Measurements from ENCODE around the gene ZDHHC6. TPM values are rescaled to one million over a fixed set of nuclear protein-coding genes. Genes with fewer than 3 reads are reported as not detected.

The ZDHHC6 gene
- total and polyA plus RNA-seq, 4 donors, result 25.8 to 38.3 (median 30.1) TPM

- H3K36me3 ChIP-seq (ENCODE audit: control insufficient read depth in 4 of 4, insufficient read depth in 4 of 4, low read length in 4 of 4), result peaks cover 0 to 1% (median 0%) of the 10 kb centered on the region in 4 donors
- ATAC-seq (ENCODE audit: insufficient read depth, low FRiP score) (no peak), DNase-seq (no peak)
- WGBS, 2 donors, result 70 to 82% methylated on average over 1 of the region's 1 CpG
- H3K9ac ChIP-seq (ENCODE audit: insufficient read depth in 1 of 2, low read length in 2 of 2), result no peak overlapping the region
- peaks cover 0 to 1% (median 0%) of the 10 kb centered on the region in 4 donors for H3K9me3 ChIP-seq (ENCODE audit: control insufficient read depth in 4 of 4, insufficient read depth in 3 of 4, low read length in 3 of 4)
- H3K27ac ChIP-seq (ENCODE audit: low read depth in 1 of 2, low read length in 1 of 2), result peak overlapping the region in 1 of 2 donors; percentile 39
- peaks cover 0 to 9% (median 3%) of the 10 kb centered on the region in 5 donors for H3K4me1 ChIP-seq (ENCODE audit: control insufficient read depth in 5 of 5, insufficient read depth in 5 of 5, low read length in 5 of 5)
- H3K4me3 ChIP-seq, result no peak overlapping the region
- TF ChIP-seq, protein P1, sequence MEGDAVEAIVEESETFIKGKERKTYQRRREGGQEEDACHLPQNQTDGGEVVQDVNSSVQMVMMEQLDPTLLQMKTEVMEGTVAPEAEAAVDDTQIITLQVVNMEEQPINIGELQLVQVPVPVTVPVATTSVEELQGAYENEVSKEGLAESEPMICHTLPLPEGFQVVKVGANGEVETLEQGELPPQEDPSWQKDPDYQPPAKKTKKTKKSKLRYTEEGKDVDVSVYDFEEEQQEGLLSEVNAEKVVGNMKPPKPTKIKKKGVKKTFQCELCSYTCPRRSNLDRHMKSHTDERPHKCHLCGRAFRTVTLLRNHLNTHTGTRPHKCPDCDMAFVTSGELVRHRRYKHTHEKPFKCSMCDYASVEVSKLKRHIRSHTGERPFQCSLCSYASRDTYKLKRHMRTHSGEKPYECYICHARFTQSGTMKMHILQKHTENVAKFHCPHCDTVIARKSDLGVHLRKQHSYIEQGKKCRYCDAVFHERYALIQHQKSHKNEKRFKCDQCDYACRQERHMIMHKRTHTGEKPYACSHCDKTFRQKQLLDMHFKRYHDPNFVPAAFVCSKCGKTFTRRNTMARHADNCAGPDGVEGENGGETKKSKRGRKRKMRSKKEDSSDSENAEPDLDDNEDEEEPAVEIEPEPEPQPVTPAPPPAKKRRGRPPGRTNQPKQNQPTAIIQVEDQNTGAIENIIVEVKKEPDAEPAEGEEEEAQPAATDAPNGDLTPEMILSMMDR (IDR thresholded peaks at IDR 0.05; ENCODE audit: control extremely low read depth, extremely low read depth), result no peak
- H3K27me3 ChIP-seq (ENCODE audit: control insufficient read depth in 3 of 3, insufficient read depth in 3 of 3, low read length in 2 of 3), result peaks cover 0 to 3% (median 0%) of the 10 kb centered on the region in 3 donors
These were observed 53.4 kb downstream of the ZDHHC6 start for GRCh38 chr10:112393341-112393740.

DNA sequence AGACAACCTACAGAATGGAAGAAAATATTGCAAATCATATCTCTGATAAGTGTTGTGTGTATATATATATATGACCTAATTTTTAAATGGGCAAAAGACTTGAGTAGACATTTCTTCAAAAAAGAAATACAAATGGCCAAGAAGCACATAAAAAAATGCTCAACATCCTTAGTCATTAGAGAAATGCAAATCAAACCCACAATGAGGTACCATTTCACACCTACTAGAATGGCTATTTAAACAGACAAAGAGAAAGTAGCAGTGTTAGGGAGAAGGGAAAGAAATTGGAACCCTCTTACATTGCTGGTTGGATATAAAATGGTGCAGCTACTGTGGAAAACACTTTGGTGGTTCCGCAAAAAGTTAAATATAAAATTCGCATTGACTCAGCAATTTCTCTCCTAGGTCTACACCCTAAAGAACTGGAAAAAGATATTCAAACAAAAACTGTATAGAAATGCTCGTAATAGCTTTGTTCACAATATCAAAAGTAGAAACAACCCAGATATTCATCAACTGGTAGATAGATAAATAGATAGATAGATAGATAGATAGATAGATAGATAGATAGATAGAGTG lies 56.5 kb downstream of the ZDHHC6 start:
- no peak for DNase-seq
- 96 to 97% methylated on average over 3 of the region's 3 CpGs for WGBS, 2 donors
- H3K9me3 ChIP-seq (ENCODE audit: control insufficient read depth in 4 of 4, insufficient read depth in 3 of 4, low read length in 3 of 4), result peaks cover 0 to 1% (median 0%) of the 10 kb centered on the region in 4 donors
- TF ChIP-seq, protein P1 (IDR thresholded peaks at IDR 0.05; ENCODE audit: control extremely low read depth, extremely low read depth), result no peak
- no peak for ATAC-seq (ENCODE audit: insufficient read depth, low FRiP score)
- peaks cover 0 to 3% (median 0%) of the 10 kb centered on the region in 3 donors for H3K27me3 ChIP-seq (ENCODE audit: control insufficient read depth in 3 of 3, insufficient read depth in 3 of 3, low read length in 2 of 3)
- H3K9ac ChIP-seq (ENCODE audit: insufficient read depth in 1 of 2, low read length in 2 of 2), result no peak overlapping the region
- no peak overlapping the region for H3K4me3 ChIP-seq
- peaks cover 0 to 5% (median 2%) of the 10 kb centered on the region in 5 donors for H3K4me1 ChIP-seq (ENCODE audit: control insufficient read depth in 5 of 5, insufficient read depth in 5 of 5, low read length in 5 of 5)
- H3K27ac ChIP-seq (ENCODE audit: low read depth in 1 of 2, low read length in 1 of 2), result peak overlapping the region in 1 of 2 donors; percentile 16
- no peaks in the 10 kb centered on the region for H3K36me3 ChIP-seq (ENCODE audit: control insufficient read depth in 4 of 4, insufficient read depth in 4 of 4, low read length in 4 of 4)

DNA sequence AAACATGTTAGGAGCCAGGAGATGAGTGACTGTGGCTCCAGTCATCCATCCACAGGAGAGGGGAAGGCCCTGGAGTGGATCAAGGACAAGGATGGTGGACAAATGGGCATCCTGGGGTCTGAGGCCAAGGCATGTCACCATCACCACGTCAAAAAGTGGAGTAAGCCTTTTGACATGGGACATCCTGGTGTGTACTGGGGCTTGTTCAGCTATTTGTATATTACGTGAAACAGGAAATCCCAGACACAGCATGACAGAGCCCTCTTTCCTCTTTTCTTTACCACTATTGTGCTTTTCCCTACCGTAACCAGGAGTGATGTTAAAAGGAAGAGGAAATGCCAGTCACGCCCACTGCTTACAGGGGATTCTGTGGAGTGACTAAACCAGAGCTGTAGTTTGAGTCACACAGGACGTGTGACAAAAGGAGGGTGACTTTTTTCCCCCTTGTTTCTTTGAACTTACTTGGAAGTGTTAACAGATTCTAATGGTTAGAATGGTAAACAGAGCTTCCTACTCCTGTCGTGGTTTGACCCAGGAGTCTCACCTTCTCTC lies 57.4 kb downstream of the ZDHHC6 start:
- WGBS, 2 donors, result 7% methylated on average over 6 of the region's 6 CpGs
- peaks cover 0 to 3% (median 0%) of the 10 kb centered on the region in 3 donors for H3K27me3 ChIP-seq (ENCODE audit: control insufficient read depth in 3 of 3, insufficient read depth in 3 of 3, low read length in 2 of 3)
- peaks cover 0 to 7% (median 2%) of the 10 kb centered on the region in 5 donors for H3K4me1 ChIP-seq (ENCODE audit: control insufficient read depth in 5 of 5, insufficient read depth in 5 of 5, low read length in 5 of 5)
- H3K36me3 ChIP-seq (ENCODE audit: control insufficient read depth in 4 of 4, insufficient read depth in 4 of 4, low read length in 4 of 4), result no peaks in the 10 kb centered on the region
- H3K4me3 ChIP-seq, result no peak overlapping the region
- H3K27ac ChIP-seq (ENCODE audit: low read depth in 1 of 2, low read length in 1 of 2), result peak overlapping the region; percentile 68 to 95
- peaks cover 0 to 1% (median 0%) of the 10 kb centered on the region in 4 donors for H3K9me3 ChIP-seq (ENCODE audit: control insufficient read depth in 4 of 4, insufficient read depth in 3 of 4, low read length in 3 of 4)
- ATAC-seq (ENCODE audit: insufficient read depth, low FRiP score), result peak; percentile 79
- H3K9ac ChIP-seq (ENCODE audit: insufficient read depth in 1 of 2, low read length in 2 of 2), result no peak overlapping the region
- peak in 2 of 3 donors; percentile 50 to 56 for DNase-seq
- TF ChIP-seq, protein P1 (IDR thresholded peaks at IDR 0.05; ENCODE audit: control extremely low read depth, extremely low read depth), result no peak
